Stomach (tissue), 4 donors: ENCODE data around the gene NR5A2.

Experiments used
- CTCF ChIP-seq, 7 experiments: fragments of 450-650 bp in 4 of 7; fragments of 200-600 bp in 3 of 7; sonication (generic) in 3 of 7; IDR thresholded peaks; one replicate each; pipeline ENCODE4 v1.5.1; 2016 to 2019; ENCODE audit warnings: antibody characterized with exemption in 7 of 7, control low read depth in 2 of 7, mild to moderate bottlenecking in 1 of 7
- POLR2A ChIP-seq, 4 donors: fragments of 450-650 bp; IDR thresholded peaks; one replicate each; pipeline ENCODE4 v1.6.1; 2016; ENCODE audit warnings: antibody characterized with exemption in 4 of 4, control low read depth in 2 of 4, mild to moderate bottlenecking in 1 of 4, moderate library complexity in 1 of 4

DNA sequence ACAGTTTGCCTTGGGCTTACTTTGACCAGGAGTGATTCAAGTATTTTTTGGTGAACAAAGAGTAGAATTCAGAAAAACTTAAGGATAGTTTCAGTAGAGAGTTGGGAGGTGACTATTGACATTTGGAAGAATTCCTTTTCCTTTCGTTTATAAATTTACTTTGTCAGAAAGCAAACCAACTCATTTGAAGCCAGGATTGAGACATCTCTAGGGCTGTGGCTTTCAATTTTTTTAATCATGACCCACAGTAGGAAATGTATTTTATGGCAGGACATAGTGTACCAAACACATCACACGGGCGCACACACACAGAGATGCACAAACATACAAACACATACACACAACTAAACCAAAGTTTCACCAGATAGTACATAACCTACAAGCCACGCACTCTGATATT lies 24.1 kb downstream of the NR5A2 start:
- TF ChIP-seq POLR2A (IDR thresholded peaks at IDR 0.05) (no peak), CTCF (IDR thresholded peaks at IDR 0.05) (no peak)
